Measurements from ENCODE around the gene SFTPA2. TPM values are rescaled to one million over a fixed set of nuclear protein-coding genes. Genes with fewer than 3 reads are reported as not detected.
"Not testable (repeated sequence)": the region's sequence is repeated elsewhere in the genome, so short reads cannot be mapped to it uniquely, and the experiment has no call there.

SFTPA2 gene
- total RNA-seq: under 0.01 TPM in 1 of 2 replicates, not detected in the other

DNA sequence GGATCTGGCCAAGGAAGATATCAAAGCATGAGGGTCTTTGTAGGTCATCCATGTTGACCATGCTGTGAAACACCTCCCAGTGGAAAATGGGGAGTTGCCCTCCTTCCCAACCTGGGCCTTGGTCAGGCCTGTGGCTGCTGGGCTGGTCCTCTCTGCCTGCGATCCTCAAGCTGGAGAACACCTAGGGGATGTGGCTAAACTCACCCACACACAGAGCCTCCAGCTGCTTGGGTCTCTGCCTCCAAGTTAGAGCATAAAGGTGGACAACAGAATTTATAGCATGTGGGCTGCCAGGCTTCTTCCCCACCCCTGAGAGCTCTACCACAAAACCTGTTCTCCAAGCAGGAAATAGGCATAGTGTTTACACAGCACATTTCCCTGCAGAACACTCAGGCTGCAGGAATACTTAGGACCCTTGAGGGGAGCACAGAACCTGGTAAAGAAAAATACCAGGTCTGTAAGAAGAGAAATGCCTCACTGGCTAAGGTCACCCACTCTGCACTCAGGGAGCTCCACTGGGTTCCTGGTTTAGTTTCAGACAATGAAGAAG is at the start of gene SFTPA2:
SFTPA2 (minus strand) TSS at position 248 of the 550 bp plus-strand sequence. CDS start 924 bp downstream, outside the sequence.
- DNase-seq: no peak

DNA sequence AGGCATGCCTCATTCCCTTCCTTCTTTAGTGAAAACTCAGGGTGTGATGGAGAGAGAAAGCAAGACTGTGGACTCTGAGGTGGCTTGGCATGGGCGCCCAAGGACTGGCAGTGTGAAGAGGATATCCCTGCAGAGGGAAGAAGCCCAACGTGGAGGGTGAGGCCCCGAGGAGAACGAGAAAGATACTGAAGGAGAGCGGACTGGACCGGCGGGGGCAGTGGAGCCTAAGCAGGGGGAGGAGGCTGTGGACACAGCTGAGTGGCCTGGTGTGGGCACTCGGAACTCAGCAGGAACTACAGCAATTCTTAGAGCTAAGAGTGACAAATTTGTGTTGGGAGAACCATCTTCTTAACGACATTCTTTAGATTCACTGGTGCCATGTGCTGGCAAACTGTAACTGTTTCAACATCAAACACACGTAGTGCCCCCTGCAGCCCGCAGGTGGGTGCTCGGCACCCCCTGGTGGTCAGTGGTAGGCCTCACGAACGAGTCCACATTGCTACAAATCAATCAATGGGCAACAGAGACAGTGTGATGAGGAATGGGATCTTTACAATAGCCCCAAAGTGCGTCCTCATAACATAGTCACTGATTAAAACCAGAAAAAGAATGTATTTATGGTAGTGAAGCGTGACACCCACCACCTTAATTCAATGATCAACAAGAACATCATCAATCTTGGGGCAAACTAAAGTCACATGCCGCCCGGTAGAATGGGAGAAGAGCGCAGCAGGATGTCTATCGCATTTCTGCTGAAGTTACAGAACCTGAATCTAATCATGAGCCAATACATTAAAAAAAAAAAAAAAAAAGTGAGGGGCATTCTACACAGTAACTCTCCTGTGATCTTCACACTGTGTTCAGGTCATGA is 48.5 kb upstream of the SFTPA2 start:
- peak; percentile 47 for DNase-seq

DNA sequence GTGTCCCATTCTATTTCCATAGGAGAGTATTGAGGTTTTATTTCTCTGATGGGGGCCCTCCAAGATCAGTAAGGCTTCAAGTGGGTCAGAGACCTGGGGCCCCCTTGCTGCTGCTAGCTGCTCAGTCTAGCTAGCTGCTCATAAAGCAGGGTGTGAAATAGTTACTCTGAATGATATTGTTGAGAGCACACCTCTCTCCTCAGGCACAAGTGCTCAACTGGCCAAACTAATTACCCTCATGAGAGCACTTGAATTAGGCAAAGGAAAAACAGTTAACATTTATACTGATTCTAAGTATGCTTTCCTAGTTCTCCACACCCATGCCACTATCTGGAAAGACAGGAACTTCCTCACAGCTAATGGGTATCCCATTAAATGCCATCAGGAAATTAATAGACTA is 45.1 kb upstream of the SFTPA2 start:
- no peak for DNase-seq

DNA sequence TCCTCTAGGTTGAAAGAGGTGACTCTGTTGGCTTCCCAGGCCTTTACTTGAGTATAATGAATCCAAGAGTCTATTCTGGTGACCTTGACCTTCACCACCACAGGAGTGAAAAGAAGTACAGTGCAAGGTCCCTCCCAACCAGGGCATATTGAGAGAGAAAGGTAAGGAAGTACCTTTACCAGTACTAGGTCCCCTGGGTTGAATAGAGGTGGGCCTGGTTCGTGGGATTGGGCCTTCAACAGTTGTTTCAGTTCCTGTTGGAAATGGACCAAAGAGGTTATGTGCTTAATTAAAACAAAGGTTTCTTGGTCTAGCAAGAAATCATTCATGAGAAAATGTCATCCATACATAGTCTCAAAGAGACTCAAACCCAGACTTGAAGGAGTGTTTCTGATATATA is 44.1 kb upstream of the SFTPA2 start:
- no peak for DNase-seq

DNA sequence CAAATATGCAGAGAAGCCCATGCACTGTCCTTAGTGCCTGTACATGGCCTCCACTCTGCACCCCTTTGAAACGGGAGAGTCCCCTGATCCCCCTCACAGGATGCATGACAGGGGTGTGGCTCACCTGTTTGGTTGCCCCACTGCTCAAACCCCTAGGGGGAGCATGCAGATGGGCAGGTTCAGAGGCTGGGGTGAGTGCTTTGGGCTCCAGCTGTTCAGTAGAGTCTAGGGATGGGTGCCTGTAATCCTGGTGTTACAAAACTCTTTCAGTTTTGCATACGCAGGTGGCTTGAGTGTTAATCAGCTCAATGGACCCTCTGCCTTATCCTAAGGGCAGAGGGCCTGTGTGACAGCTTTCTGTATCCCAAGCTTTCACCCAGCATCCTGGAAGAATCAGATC is 42.7 kb upstream of the SFTPA2 start:
- no peak for DNase-seq

DNA sequence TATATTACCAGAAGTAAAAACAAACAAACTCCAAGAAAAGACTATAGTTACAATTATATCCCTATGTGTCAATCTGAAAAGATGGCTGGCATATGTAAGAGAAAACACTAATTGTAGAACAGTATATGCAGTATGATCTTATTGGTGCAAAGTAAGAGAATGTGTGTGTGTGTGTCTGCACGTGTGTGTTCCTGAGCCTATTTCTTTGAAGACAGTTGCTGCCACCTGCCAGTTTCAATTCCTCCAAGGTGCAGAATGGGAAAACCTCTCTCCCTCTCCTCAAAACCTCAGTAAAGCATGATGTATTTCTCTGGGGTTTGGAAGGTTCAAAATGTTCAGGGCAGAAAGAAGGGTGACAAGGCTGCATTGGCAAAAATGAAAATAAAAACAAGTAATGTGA is 41.7 kb upstream of the SFTPA2 start:
- DNase-seq: no peak

DNA sequence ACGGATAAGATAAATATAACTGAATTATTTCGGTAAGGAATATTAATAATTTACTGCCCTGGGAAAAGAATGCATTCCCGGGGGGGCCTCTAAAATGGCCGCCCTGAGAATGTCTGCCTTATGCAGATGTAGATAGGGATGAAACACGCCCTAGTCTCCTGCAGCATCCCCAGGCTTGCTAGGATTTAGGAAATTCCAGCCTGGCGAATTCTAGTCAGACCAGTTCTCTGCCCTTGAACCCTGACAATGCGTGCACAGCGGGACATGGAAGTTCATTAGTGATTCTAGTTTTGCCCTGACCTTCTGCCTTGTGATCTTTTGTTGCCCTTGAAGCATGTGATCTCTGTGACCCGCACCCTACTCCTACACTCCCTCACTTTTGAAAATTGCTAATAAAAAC is 39.4 kb upstream of the SFTPA2 start:
- not testable (repeated sequence) for DNase-seq

DNA sequence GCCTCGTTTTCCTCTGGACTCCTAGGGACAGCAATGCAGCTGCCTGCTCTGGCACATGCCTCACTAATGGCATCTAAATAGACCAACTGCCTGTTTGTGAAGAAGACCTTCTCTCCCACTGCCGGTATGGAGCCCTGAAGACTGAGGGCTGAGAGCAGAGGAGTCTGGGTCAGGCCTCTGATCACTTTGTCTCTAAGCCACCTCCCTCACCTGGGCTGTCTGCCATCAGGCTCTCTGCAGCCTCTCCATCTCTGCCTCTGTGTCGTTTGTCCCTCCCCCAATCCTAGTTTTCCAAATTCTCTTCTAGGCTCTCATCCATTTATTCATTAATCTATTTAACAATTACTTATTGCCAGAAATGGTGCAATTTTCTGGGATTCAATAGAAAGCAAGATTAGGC is 35.3 kb upstream of the SFTPA2 start:
- DNase-seq: no peak

DNA sequence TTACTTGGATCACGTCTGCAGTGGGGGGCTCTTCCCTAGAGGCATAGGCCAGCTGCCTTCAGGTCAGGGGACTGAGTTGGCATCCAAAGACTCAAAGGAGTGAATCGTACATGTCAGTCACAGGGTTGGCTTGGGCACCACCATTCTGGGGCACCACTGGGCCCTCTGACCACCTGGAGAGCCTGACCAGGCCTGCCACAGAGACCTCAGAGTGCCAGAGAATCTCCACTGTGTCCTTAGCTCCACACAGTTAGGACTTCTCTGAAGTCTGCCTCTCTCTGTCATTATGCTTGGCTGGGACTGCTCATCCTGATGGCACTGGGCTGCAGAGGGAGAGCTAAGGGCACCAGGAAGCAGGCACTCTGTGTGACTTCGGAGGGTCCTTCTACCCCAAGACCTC is 34.4 kb upstream of the SFTPA2 start:
- not testable (repeated sequence) for DNase-seq

DNA sequence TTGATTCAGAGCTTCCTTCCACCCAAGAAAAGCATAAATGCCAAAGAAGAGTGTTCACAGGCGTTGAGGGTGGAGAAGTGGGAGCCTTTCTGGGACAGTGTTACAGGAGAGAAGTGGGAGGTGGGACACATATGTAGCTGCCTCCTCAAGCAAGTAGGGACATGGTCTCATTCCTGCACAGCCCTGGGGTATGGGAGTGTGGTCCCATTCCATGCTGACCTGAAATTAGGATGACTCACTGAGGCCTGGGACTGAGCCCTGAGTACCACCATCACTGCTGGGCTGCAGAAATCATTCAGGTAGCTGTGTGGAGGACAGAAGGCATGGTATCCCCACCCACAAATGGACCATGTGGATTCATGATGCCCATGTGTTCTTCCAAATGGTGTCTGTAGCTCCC is 33.2 kb upstream of the SFTPA2 start:
- DNase-seq: no peak

DNA sequence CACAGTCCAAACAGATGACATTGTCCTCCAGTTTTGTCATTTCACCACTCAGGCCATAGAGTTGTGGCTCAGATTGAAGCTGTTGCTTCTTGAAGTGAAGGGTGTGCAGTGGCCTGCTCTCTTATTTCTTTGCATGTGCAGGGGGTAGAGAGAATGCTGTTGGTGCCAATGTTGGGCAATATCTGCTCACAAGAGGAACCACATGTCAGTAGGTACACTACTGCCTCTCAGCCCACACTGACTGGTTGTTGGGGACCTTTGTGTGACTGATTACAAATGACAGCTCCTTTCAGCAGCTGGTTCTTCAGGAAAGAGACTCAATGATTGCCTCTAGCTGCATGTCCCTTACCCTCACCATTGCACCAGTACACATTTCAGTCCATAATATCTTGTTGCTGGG is 28.6 kb upstream of the SFTPA2 start:
- no peak for DNase-seq

DNA sequence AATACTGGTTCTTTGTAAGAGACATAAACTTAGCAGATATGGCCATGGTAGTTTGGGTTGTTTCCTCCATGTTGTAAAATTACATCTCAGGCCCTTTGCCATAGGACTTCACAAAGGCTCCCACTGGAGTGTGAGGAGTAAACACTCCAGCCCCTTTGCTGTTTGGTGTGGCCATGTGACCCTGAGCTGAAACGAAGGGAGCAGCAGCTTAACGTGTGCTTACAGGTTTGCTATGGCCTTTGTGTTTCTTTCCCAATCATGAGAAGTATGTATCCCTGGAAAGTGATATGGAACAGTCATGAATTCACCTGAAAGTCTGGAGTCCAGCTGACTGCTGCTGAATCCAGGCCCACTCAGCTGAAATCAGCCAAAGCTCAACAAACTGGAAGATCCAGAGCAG is 26.7 kb upstream of the SFTPA2 start:
- no peak for DNase-seq

DNA sequence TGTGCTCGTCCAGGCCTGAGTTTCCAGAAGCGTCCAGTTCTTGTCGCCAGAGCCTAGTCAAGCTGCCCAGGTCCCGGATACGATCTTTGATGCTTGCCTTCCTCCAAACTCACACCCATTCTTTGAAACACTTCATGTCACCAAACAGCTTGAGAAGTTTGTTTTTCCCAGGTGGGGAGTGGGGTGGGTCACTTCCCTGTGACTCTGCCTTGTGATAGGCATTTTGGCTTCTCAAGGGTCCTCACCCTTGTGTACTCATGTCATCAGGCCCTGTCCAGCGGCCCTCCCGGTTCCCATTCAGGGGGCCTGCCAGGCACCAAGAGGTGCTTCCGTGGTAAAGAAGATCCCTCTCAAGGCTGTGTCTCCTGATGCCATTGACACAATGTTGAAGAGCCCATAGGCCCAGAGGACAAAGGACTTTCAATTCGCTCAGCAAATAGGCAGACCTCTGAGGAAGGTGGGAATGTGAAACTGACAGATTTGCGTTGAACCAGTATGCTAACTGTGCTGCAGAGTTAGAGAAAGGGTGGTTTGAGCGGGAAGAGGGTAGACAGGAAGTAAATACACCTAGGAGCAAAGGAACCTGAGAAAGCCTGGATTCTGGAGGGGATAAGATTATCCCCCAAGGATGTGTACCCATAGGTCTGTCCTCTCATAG is 25.8 kb upstream of the SFTPA2 start:
- no peak for DNase-seq

DNA sequence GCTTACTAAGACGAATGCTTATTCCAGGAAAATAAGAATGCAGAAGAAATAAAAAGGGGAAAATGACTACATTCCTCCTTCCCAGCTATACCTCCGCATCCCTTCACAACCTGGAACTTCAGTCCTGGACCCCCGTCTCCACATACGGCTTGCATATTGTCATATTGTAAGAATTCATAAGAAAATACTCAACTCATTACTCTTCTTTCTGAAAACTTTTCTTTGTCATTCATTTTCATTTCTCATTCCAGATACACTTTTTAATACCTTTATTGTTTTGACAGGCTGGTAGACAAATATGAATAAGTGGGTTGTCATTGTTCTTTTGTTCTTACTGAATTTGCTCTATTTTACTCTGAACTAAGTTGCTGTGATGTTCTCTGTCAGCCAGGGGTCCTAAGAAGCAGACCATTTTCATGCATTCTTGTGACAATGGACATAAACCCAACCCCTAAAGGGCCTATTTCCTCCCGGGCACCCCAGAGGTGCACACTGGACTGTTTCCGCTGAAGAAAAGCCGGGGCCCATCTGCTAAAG is 23.3 kb upstream of the SFTPA2 start:
- DNase-seq: no peak

DNA sequence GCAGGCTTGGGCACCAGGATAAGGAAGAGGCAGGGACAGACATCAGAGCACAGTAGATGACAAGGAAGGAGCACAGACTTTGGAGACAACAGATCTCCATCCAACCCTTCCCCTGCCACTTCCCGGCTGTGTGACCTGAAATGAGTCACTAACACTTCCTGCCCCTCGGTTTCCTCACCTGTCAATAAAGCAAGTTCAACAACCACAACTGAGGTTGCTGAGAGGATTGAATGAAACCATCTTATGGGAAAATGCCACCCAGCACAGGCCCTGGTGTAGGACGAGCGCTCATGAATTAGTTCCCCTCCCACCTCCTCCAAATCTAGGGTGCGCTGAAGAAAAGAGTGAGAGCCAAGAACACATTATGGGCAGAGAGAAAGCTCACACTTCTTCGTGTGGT is 22.7 kb upstream of the SFTPA2 start:
- not testable (repeated sequence) for DNase-seq

DNA sequence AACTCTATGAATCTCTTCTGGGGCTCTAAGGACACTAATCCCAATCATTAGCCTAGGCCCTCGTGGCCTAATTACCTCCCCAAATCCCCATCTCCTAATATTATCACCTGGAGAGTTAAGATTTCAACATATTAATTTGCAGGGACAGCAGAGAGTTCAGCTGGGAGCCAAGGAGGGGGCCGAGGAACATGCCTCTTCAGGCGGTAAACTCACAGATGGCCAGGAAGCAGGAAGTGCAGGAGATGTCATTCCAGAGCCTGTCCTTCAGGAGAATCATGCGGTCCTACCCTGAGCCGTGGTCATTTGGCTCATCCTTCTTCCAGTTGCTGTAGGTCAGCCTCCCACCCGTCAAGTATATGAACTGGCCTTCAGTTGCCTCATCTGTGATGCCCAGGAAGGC is 21.9 kb upstream of the SFTPA2 start:
- no peak for DNase-seq

DNA sequence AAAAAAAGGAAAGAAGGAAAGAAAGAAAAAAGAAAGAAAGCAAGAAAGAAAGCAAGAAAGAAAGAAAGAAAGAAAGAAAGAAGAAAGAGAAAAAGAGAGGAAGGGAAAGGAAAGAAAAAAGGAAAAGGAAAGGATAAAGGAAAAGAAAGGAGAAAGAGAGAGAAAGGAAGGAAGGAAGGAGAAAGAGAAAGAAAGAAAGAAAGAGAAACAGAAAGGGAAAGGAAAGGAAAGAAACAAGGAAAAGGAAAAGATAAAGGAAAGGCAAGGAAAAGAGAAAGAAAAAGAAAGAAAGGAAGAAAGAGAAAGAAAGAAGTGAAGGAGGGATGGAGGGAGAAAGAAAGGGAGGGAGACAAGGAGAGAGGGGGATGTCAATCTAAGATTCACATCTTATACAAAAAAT is 20.8 kb upstream of the SFTPA2 start:
- no peak for DNase-seq

DNA sequence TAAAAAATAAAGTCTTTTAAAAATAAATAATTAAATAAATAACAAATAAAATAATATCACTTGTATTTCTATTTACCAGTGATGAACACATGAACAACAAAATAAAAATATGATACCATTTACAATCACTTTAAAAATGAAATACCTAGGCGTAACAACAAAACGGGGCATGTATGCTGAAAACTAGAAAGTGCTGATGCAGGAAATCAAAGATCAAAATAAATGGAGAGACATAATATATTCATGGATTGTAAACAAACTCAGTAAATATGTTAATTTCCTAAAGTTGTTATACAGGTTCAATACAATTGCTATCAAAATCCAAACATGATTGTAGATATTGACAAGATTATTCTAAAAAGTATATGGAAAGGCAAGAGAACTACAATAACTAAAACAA is 19.2 kb upstream of the SFTPA2 start:
- no peak for DNase-seq

DNA sequence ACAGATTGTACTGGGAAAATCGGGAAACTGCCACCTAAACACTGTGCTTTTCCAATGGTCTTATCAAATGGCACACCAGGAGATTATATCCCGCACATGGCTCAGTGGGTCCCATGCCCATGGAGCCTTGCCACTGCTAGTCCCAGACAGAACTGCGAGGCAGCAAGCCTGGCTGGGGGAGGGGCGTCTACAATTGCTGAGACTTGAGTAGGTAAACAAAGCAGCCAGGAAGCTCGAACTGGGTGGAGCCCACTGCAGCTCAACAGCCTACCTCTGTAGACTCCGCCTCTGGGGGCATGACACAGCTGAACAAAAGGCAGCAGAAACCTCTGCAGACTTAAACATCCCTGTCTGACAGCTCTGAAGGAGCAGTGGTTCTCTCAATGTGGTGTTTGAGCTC is 10.4 kb upstream of the SFTPA2 start:
- not testable (repeated sequence) for DNase-seq

DNA sequence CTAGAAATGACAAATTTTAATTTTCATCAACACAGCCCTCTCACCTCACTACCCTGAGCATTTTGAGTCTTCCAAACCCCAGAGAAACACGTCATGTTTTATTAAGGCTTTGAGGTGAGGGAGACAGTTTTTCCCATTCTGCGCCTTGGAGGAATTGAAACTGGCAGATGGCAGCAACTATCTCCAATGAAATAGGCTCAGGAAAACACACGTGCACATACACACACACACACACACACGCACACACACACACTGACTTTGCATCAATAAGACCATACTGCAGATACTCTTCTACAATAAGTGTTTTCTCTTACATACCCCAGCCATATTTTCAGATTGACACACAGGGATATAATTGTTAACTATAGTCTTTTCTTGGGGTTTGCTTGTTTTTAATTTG is 3.2 kb upstream of the SFTPA2 start:
- DNase-seq: no peak

DNA sequence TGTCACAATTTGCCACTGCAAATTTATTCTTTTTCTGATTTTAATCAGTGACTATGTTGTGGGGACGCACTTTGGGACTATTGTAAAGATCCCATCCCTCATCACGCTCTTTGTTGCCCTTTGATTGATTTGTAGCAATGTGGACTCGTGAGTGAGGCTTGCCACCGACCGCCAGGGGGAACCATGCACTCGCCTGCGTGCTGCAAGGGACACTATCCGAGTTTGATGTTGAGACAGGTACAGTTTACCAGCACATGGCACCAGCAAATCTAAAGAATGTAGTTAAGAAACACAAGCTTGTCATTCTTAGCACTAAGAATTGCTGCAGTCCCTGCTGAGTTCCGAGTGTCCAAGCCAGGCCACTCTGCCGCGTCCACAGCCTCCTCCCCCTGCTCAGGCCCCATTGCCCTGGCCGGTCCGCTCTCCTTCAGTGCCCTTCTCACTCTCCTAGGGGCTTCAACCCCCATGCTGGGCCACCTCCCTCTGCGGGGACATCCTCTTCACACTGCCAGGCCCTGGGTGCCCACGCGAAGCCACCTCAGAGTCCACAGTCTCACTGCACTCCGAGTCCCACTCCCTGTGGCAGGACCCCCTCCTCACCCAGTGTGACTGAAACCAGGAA is 2.0 kb upstream of the SFTPA2 start:
- peak; percentile 77 for DNase-seq

DNA sequence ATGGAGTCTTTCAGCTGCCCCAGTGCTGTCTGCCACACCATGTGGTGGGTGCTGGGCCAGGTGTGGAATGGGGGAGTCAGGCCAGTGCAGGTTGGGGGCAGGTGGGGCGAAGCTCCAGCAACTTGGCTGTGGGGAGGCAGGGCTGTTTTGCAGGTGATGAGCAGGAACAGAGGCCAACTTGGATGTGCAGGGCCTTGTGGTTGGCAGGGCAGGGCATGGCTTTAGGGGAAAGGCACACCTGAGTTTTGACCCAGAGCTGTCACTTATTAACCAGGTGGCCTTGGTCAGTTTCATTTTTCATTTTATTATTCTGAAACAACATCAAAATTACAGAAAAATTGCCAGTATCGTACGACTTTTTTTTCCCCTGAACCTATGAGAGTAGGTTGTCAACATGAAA is 1.1 kb upstream of the SFTPA2 start:
- no peak for DNase-seq

DNA sequence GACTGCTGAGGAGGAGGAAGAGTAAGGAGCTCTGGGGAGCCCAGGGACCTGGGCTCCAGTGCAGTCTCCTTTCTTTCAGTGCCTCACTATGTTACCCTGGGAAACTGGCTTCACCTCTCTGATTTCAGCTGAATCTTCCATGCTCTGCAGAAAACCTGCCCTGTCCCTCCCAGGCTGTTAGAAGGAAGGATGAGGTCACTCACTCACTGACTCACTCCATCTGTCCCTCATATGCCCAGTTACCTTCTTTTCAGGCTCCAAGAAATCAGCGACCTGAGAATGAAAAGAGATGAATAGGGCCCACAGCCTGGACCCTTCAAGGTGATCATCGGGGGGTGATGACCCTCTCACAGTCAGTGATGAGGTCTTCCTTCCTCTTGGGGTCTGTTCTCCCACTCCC is 481 bp downstream of the SFTPA2 start:
- no peak for DNase-seq
